NCI-H2029 (cell line): ENCODE data around the gene CHST15.

Experiments used
- DNase-seq: peaks from one replicate; lab custom pipeline; 2025; lab: John Stamatoyannopoulos, UW

Gene CHST15

GRCh38 chr10:124065382-124066125, 27.8 kb downstream of the CHST15 start:
- DNase-seq, result no peak

- DNase-seq, result no peak
Measured at GRCh38 chr10:124064676-124065075, 28.7 kb downstream of the CHST15 start.

- no peak for DNase-seq
Measured at GRCh38 chr10:124063750-124064603, 29.4 kb downstream of the CHST15 start.

- DNase-seq, result no peak
Measured at GRCh38 chr10:124062390-124062789, 31.0 kb downstream of the CHST15 start.

GRCh38 chr10:124061030-124061429, 32.4 kb downstream of the CHST15 start:
- DNase-seq, result no peak

GRCh38 chr10:124060148-124060720, 33.2 kb downstream of the CHST15 start:
- DNase-seq, result no peak

GRCh38 chr10:124059551-124059950, 33.8 kb downstream of the CHST15 start:
- DNase-seq, result no peak

- DNase-seq, result no peak
Measured at GRCh38 chr10:124058346-124059003, 34.9 kb downstream of the CHST15 start.

GRCh38 chr10:124057601-124058000, 35.8 kb downstream of the CHST15 start:
- no peak for DNase-seq

- DNase-seq, result no peak
Measured at GRCh38 chr10:124056337-124056980, 36.9 kb downstream of the CHST15 start.

GRCh38 chr10:124053971-124054370, 39.4 kb downstream of the CHST15 start:
- peak; percentile 19 for DNase-seq

GRCh38 chr10:124052561-124052960, 40.8 kb downstream of the CHST15 start:
- DNase-seq, result no peak

- DNase-seq, result no peak
Measured at GRCh38 chr10:124050021-124051015, 43.1 kb downstream of the CHST15 start.

- no peak for DNase-seq
Measured at GRCh38 chr10:124049484-124049883, 43.9 kb downstream of the CHST15 start.

- DNase-seq, result no peak
Measured at GRCh38 chr10:124048371-124049290, 44.8 kb downstream of the CHST15 start.

- DNase-seq, result no peak
Measured at GRCh38 chr10:124047427-124048152, 45.8 kb downstream of the CHST15 start.

GRCh38 chr10:124045801-124046355, 47.5 kb downstream of the CHST15 start:
- no peak for DNase-seq

- DNase-seq, result no peak
Measured at GRCh38 chr10:124045276-124045675, 48.1 kb downstream of the CHST15 start.
